ENCODE data around the gene MPPED1.

The MPPED1 gene

GRCh38 chr22:43449831-43450225, 38.0 kb downstream of the MPPED1 start:
- DNase-seq = no peak

DNA sequence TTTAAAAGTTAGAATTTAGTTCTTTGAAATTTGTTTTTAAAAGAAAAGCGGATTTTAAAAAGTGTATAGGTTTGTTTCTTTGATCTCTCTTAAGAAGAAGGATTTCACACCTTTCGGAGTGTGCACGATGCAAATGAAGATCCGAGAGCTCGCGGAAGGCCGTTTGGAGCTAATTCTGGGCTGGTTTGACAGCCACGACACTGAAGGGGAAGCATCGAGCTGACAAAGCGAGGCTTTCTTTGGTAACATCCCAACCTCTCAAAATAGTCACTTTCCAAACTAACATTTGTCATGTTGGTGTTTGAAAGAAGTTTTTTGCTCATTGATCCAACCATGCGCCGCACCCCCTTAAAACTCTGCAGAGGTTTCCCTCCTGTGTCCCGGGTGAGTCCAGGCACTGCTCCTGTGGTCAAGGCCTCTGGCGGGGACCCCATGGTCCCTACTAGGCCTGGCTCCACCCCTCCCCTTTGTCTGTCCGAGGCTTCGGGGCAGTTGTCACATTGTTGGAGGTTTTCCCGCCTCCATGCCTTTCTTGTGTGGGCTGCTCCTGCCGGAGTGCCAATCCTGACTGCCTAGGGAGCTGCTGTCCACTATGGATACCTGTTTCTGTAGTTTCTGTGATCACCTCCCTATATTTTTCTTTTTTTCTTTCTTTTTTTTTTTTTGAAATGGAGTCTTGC, 39.7 kb downstream of the MPPED1 start:
- DNase-seq = no peak

DNA sequence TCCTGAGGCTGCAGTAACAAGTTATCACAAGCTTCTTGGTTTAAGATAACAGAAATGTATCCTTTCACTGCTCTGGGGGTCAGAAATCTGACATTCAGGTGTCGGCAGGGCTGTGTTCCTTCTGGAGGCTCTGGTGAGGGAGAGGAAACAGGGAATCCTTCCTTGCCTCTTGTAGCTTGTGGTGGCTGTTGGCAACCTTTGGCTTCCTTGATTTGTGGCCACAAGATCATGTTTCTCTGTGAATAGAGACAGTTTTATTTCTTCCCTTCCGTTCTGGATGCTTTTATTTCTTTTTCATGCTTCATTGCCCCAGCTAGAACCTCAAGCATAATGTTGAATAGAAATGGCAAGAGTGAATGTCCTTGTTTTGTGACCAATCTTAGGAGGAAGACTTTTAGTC, 44.0 kb downstream of the MPPED1 start:
- no peak for DNase-seq

GRCh38 chr22:43457002-43457401, 45.2 kb downstream of the MPPED1 start:
- no peak for DNase-seq

GRCh38 chr22:43462701-43463100, 50.9 kb downstream of the MPPED1 start:
- DNase-seq = no peak

GRCh38 chr22:43464809-43465208, 53.0 kb downstream of the MPPED1 start:
- no peak for DNase-seq

DNA sequence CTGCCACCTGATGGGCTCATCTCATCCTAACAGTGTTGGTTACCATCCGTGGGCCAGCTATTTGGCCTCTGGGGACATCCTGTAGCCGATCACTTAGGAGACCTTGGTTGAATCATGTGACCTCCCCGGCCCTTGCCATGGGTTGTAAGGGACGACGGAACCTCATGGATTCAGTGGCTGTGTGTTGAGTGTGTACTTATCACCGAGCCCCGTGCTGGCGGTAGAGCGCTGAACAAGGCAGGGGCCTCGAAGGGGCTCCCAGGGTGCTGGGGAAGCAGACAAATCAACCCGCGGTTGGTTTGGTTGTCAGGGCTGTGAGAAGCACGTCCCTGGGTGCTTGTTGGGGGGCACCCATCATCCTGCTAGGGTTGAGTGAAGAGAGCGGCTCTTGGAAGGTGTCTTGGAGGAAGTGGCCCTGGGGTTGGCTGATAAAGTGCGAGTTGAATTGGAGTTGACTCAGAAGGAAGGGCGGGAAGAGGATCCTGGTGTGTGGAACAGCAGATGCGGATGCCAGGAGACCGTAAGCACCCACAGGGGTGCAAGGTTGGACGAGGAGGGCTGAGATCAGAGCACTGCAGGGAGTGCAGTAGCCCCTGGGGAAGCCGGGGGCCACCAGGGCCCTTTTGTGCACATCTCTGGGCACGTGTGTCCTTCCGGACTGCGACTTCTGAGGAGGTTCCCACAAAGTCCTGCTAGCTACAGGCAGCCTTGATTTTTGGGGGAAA, 53.6 kb downstream of the MPPED1 start:
- no peak for DNase-seq

GRCh38 chr22:43466710-43467109, 54.9 kb downstream of the MPPED1 start:
- no peak for DNase-seq

GRCh38 chr22:43467216-43467940, 55.6 kb downstream of the MPPED1 start:
- DNase-seq = no peak

GRCh38 chr22:43470253-43470652, 58.4 kb downstream of the MPPED1 start:
- DNase-seq = no peak

GRCh38 chr22:43470941-43471585, 59.2 kb downstream of the MPPED1 start:
- DNase-seq = no peak

GRCh38 chr22:43471606-43472135, 59.9 kb downstream of the MPPED1 start:
- DNase-seq = no peak

- no peak for DNase-seq
These were observed 61.2 kb downstream of the MPPED1 start for GRCh38 chr22:43473031-43473430.

GRCh38 chr22:43473441-43473840, 61.6 kb downstream of the MPPED1 start:
- no peak for DNase-seq

- DNase-seq = no peak
These were observed 62.6 kb downstream of the MPPED1 start for GRCh38 chr22:43474161-43475101.

GRCh38 chr22:43475549-43476076, 63.8 kb downstream of the MPPED1 start:
- no peak for DNase-seq

DNA sequence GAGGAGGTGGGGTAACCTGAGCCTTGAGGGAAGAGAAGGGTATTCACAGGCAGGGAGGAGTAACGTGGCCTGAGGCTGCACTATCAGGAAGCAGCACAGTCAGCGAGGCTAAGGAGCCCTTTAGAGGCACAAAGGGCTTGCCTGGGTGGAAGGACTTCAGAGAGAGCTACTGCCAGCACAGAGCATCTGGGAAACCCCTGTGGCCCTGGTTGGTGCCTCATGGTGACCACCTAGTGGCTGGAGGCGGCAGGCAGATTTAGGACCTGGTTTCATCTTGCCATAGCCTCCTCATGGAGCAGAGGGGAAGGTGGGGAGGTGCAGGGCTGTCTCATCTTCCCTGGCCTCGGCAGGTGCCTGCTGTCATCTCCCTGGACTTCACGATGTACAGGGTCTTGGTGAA, 64.5 kb downstream of the MPPED1 start:
- DNase-seq = no peak

DNA sequence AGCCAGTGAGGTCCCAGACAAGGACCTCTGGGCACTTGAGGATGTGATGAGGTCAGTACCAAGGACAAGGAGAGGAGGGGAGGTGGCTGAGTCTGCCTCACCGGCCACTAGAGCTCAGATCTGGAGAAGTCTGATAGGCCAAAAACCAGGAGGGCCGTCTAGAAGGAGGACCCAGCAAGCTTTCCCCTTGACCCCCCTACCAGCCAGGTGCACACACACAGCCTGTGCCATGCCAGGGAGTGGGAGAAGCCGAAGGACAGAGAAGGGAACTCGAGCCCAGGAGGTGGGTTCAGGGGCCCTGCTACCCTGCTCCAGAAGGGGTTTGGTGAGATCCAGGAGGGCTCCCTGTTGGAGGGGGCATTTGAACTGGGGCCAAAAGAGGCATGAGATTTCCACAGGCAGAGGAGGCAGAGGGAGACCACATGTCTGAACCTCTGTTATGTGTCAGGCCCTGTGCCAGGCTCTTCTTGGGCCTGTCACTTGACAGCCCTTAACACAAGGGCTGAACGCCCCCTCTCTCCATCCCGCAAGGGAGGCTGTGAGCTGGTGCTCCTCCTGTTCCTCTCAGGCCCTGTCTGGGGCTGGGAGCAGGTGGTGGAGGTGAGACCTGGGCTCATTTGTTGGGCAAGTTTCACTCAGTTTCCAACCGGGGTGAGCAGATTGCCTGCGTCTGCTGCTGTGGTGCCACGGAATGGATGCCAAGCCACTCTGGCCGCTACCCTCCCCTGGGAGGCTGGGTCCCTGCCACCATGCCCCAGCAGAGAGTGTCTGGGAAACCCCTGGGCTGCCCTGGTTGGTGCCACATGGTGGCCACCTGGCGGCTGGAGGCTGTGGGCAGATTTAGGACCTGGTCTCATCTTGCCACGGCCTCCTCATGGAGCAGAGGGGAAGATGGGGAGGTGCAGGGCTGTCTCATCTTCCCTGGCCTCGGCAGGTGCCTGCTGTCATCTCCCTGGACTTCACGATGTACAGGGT, 65.2 kb downstream of the MPPED1 start:
- DNase-seq = no peak

GRCh38 chr22:43477966-43478365, 66.2 kb downstream of the MPPED1 start:
- no peak for DNase-seq

DNA sequence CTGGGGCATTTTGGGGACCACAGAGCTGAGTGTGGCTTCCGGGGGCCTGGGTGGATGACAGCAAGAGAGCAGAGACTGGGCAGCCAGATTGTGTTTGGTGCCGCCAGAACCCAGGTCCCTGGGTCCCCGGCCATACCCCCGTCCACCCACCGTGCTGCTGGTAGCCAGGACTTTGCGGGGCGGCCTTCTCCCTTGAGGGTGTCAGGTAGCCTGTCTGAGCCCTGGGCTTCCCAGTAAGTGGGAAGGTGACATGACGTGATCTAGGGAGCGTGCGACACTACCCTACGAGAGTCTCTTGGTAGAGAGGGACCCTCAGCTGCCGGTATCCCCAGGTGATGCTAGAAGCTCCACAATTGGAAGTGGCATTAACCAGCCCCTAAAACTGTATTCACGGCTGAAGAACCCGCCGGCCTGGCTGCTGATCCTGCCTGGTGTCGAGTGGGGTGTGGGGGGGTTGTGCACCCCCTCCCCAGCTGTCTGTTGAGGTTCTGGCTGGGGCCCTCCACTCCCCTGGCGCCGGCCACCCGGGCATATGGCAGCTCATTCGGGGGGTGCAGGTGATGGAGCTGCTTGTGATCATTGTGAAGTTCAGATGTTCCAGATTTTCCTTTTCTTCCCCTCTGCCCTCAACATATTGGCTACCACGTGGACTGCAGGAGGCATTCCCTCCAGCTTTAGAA, 66.9 kb downstream of the MPPED1 start:
- no peak for DNase-seq

All from SHP77 treated with DMSO at 0.1 percent for 48 hours (cell line).